ENCODE data around the gene LRRTM4.
"Not testable (repeated sequence)": the region's sequence is repeated elsewhere in the genome, so short reads cannot be mapped to it uniquely, and the experiment has no call there.

LRRTM4 gene

GRCh38 chr2:77081597-77081996 is 440.6 kb downstream of the LRRTM4 start:
- DNase-seq (ENCODE audit: low spot score), result no peak

- DNase-seq (ENCODE audit: low spot score), result no peak
Observed at GRCh38 chr2:77064324-77064723, 457.9 kb downstream of the LRRTM4 start.

GRCh38 chr2:77054938-77055337 is 467.2 kb downstream of the LRRTM4 start:
- no peak for DNase-seq (ENCODE audit: low spot score)

GRCh38 chr2:77046339-77046738 is 475.8 kb downstream of the LRRTM4 start:
- DNase-seq (ENCODE audit: low spot score), result no peak

GRCh38 chr2:77045456-77045855 is 476.7 kb downstream of the LRRTM4 start:
- DNase-seq (ENCODE audit: low spot score), result not testable (repeated sequence)

- DNase-seq (ENCODE audit: low spot score), result no peak
Observed at GRCh38 chr2:77034445-77034844, 487.7 kb downstream of the LRRTM4 start.

- not testable (repeated sequence) for DNase-seq (ENCODE audit: low spot score)
Observed at GRCh38 chr2:77029237-77029636, 492.9 kb downstream of the LRRTM4 start.

GRCh38 chr2:77028032-77028600 is 494.1 kb downstream of the LRRTM4 start:
- DNase-seq (ENCODE audit: low spot score), result no peak

GRCh38 chr2:77025714-77026113 is 496.5 kb downstream of the LRRTM4 start:
- DNase-seq (ENCODE audit: low spot score), result no peak

- no peak for DNase-seq (ENCODE audit: low spot score)
Observed at GRCh38 chr2:77021161-77021560, 501.0 kb downstream of the LRRTM4 start.

- no peak for DNase-seq (ENCODE audit: low spot score)
Observed at GRCh38 chr2:77018219-77018618, 504.0 kb downstream of the LRRTM4 start.

- DNase-seq (ENCODE audit: low spot score), result no peak
Observed at GRCh38 chr2:77017355-77017745, 504.8 kb downstream of the LRRTM4 start.

- no peak for DNase-seq (ENCODE audit: low spot score)
Observed at GRCh38 chr2:77016443-77017354, 505.5 kb downstream of the LRRTM4 start.

- DNase-seq (ENCODE audit: low spot score), result no peak
Observed at GRCh38 chr2:77013953-77014352, 508.2 kb downstream of the LRRTM4 start.

- DNase-seq (ENCODE audit: low spot score), result no peak
Observed at GRCh38 chr2:77013457-77013856, 508.7 kb downstream of the LRRTM4 start.

- no peak for DNase-seq (ENCODE audit: low spot score)
Observed at GRCh38 chr2:77009307-77009706, 512.9 kb downstream of the LRRTM4 start.

- DNase-seq (ENCODE audit: low spot score), result no peak
Observed at GRCh38 chr2:77008853-77009252, 513.3 kb downstream of the LRRTM4 start.

- no peak for DNase-seq (ENCODE audit: low spot score)
Observed at GRCh38 chr2:77007686-77008085, 514.5 kb downstream of the LRRTM4 start.

- DNase-seq (ENCODE audit: low spot score), result no peak
Observed at GRCh38 chr2:77005522-77005921, 516.7 kb downstream of the LRRTM4 start.

- no peak for DNase-seq (ENCODE audit: low spot score)
Observed at GRCh38 chr2:77001895-77002294, 520.3 kb downstream of the LRRTM4 start.

- DNase-seq (ENCODE audit: low spot score), result no peak
Observed at GRCh38 chr2:76998704-76999103, 523.5 kb downstream of the LRRTM4 start.

- DNase-seq (ENCODE audit: low spot score), result no peak
Observed at GRCh38 chr2:76998152-76998551, 524.0 kb downstream of the LRRTM4 start.

- DNase-seq (ENCODE audit: low spot score), result no peak
Observed at GRCh38 chr2:76997296-76997695, 524.9 kb downstream of the LRRTM4 start.

All from hematopoietic multipotent progenitor cell treated with erythropoietin and hydrocortisone succinate and interleukin-3 and kit ligand, for 15 days (in vitro differentiated cells).